ENCODE results near the gene NAA80. TPM values are rescaled to one million over a fixed set of nuclear protein-coding genes. Genes with fewer than 3 reads are reported as not detected.

Gene NAA80
- total and polyA plus RNA-seq, 2 of the 13 experiments (the other 11 are each of a cell fraction or from before 2014, with no cell fraction given): 3.4 to 8.7 TPM

DNA sequence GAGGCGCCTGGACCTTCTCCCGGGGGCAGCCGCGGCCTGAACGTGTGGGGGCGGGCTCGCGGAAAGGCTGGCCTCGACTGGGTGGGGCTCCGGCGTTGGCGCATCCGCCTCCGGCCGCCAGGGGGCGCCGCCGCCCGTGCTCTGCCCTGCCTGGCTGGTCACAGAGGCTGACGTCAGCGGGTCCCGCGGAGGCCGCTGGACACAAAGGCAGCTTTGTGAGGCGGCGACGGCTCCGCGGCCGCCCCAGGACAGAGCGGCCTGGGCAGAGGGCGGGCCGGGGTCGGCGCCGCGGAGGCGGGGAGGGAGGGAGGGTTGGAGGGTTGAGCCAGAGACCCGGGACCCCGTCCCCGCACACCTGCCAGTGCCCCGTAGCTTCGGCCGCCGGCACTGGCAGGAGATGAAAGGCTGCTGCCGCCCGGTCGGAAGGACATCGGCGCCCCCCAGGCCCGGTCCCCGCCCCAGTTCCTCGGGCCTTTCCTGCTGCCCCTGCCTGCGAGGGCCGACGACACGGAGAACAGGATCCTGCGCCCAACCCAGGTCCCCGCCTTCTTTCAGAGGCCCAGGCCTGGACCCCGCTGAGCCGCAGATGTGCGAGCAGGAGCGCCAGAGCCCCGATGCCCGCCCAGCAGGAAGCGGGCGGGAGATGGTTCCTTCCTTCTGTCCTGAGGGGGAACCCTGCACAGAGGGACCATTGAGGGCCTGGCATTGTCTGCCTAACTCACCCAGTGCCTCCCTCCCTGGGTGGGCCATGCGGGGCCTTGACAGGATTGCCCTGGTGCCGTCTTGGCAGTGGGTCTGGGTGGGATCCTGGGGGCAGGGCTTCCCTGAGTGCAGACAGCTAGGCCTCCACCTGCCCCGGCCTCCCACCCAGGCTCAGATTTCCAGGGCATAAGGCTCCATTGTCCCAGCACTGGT is 38.9 kb downstream of the NAA80 start (continued):
- TF ChIP-seq PHF5A (CRISPR knock-in tag; IDR thresholded peaks at IDR 0.05; ENCODE audit: low read depth, unreplicated experiment) (peak; percentile 36), SAP130 (CRISPR knock-in tag; IDR thresholded peaks at IDR 0.05; ENCODE audit: low read depth) (peak; percentile 74), ZNF724P (CRISPR knock-in tag; IDR thresholded peaks at IDR 0.05; ENCODE audit: borderline replicate concordance) (peak; percentile 29; the same call in 1 of the 2 replicates), HNRNPUL1 (IDR thresholded peaks at IDR 0.05; ENCODE audit: low read depth, low read length) (no peak; the same call in 1 of the 2 replicates), SP140L (CRISPR knock-in tag; IDR thresholded peaks at IDR 0.05; ENCODE audit: borderline replicate concordance) (no peak), ZC3H13 (CRISPR knock-in tag; IDR thresholded peaks at IDR 0.05) (peak; percentile 91), SMC3 (IDR thresholded peaks at IDR 0.05; ENCODE audit: low read length) (peak; percentile 53; the same call in 1 of the 2 replicates), NR1H2 (CRISPR knock-in tag; IDR thresholded peaks at IDR 0.05; ENCODE audit: borderline replicate concordance, low read depth) (no peak), RFX3 (CRISPR knock-in tag; IDR thresholded peaks at IDR 0.05) (no peak), ZFY (CRISPR knock-in tag; IDR thresholded peaks at IDR 0.05) (peak; percentile 97), HOXA5 (CRISPR knock-in tag; IDR thresholded peaks at IDR 0.05) (no peak; the same call in 1 of the 2 replicates), TGIF2 (CRISPR knock-in tag; IDR thresholded peaks at IDR 0.05) (no peak), SNAPC2 (CRISPR knock-in tag; IDR thresholded peaks at IDR 0.05) (peak; percentile 84; the same call in 1 of the 2 replicates), JDP2 (CRISPR knock-in tag; IDR thresholded peaks at IDR 0.05; ENCODE audit: borderline replicate concordance) (no peak; the same call in 1 of the 2 replicates), MTF2 (CRISPR knock-in tag; IDR thresholded peaks at IDR 0.05; ENCODE audit: borderline replicate concordance) (no peak)
- TF ChIP-seq, protein P1, sequence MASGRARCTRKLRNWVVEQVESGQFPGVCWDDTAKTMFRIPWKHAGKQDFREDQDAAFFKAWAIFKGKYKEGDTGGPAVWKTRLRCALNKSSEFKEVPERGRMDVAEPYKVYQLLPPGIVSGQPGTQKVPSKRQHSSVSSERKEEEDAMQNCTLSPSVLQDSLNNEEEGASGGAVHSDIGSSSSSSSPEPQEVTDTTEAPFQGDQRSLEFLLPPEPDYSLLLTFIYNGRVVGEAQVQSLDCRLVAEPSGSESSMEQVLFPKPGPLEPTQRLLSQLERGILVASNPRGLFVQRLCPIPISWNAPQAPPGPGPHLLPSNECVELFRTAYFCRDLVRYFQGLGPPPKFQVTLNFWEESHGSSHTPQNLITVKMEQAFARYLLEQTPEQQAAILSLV (CRISPR knock-in tag; IDR thresholded peaks at IDR 0.05; ENCODE audit: borderline replicate concordance): peak; percentile 89; the same call in 1 of the 2 replicates
- TF ChIP-seq, protein P2, sequence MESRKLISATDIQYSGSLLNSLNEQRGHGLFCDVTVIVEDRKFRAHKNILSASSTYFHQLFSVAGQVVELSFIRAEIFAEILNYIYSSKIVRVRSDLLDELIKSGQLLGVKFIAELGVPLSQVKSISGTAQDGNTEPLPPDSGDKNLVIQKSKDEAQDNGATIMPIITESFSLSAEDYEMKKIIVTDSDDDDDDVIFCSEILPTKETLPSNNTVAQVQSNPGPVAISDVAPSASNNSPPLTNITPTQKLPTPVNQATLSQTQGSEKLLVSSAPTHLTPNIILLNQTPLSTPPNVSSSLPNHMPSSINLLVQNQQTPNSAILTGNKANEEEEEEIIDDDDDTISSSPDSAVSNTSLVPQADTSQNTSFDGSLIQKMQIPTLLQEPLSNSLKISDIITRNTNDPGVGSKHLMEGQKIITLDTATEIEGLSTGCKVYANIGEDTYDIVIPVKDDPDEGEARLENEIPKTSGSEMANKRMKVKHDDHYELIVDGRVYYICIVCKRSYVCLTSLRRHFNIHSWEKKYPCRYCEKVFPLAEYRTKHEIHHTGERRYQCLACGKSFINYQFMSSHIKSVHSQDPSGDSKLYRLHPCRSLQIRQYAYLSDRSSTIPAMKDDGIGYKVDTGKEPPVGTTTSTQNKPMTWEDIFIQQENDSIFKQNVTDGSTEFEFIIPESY (CRISPR knock-in tag; IDR thresholded peaks at IDR 0.05): peak; percentile 89
- TF ChIP-seq, protein P3, sequence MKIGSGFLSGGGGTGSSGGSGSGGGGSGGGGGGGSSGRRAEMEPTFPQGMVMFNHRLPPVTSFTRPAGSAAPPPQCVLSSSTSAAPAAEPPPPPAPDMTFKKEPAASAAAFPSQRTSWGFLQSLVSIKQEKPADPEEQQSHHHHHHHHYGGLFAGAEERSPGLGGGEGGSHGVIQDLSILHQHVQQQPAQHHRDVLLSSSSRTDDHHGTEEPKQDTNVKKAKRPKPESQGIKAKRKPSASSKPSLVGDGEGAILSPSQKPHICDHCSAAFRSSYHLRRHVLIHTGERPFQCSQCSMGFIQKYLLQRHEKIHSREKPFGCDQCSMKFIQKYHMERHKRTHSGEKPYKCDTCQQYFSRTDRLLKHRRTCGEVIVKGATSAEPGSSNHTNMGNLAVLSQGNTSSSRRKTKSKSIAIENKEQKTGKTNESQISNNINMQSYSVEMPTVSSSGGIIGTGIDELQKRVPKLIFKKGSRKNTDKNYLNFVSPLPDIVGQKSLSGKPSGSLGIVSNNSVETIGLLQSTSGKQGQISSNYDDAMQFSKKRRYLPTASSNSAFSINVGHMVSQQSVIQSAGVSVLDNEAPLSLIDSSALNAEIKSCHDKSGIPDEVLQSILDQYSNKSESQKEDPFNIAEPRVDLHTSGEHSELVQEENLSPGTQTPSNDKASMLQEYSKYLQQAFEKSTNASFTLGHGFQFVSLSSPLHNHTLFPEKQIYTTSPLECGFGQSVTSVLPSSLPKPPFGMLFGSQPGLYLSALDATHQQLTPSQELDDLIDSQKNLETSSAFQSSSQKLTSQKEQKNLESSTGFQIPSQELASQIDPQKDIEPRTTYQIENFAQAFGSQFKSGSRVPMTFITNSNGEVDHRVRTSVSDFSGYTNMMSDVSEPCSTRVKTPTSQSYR (CRISPR knock-in tag; IDR thresholded peaks at IDR 0.05; ENCODE audit: borderline replicate concordance): peak; percentile 37; the same call in 1 of the 2 replicates
- TF ChIP-seq, protein P4, sequence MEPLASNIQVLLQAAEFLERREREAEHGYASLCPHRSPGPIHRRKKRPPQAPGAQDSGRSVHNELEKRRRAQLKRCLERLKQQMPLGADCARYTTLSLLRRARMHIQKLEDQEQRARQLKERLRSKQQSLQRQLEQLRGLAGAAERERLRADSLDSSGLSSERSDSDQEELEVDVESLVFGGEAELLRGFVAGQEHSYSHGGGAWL (CRISPR knock-in tag; IDR thresholded peaks at IDR 0.05): peak; percentile 13; the same call in 1 of the 2 replicates
- TF ChIP-seq, protein P5, sequence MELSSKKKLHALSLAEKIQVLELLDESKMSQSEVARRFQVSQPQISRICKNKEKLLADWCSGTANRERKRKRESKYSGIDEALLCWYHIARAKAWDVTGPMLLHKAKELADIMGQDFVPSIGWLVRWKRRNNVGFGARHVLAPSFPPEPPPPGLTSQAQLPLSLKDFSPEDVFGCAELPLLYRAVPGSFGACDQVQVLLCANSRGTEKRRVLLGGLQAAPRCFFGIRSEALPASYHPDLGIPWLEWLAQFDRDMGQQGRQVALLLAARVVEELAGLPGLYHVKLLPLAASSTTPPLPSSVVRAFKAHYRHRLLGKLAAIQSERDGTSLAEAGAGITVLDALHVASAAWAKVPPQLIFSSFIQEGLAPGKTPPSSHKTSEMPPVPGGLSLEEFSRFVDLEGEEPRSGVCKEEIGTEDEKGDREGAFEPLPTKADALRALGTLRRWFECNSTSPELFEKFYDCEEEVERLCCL (CRISPR knock-in tag; IDR thresholded peaks at IDR 0.05; ENCODE audit: borderline replicate concordance): no peak
